Measurements from ENCODE around the gene TXNDC16. TPM values are rescaled to one million over a fixed set of nuclear protein-coding genes. Genes with fewer than 3 reads are reported as not detected.
A peak's percentile ranks its signal among the peaks of the same experiment; 100 is the strongest.

The TXNDC16 gene
- total RNA-seq, 1 donor, result 9.8 TPM

DNA sequence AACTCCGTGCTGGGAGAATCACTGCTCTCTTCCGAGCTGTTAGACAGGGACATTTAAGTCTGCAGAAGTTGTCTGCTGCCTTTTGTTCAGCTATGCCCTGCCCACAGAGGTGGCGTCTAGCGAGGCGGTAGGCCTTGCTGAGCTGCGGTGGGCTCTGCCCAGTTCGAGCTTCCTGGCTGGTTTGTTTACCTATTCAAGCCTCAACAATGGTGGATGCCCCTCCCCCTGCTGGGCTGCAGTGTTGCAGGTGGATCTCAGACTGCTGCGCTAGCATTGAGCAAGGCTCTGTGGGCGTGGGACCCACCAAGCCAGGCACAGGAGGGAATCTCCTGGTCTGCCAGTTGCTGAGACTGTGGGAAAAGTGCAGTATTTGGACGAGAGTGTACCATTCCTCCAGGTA, 44.0 kb upstream of the TXNDC16 start:
- no peaks in the 10 kb centered on the region for H3K27me3 ChIP-seq (ENCODE audit: insufficient read depth, low read length)
- H3K4me2 ChIP-seq (ENCODE audit: insufficient read depth, low read length), result no peak overlapping the region
- H2AFZ ChIP-seq (ENCODE audit: low read length), result no peak overlapping the region
- TF ChIP-seq, protein P1, sequence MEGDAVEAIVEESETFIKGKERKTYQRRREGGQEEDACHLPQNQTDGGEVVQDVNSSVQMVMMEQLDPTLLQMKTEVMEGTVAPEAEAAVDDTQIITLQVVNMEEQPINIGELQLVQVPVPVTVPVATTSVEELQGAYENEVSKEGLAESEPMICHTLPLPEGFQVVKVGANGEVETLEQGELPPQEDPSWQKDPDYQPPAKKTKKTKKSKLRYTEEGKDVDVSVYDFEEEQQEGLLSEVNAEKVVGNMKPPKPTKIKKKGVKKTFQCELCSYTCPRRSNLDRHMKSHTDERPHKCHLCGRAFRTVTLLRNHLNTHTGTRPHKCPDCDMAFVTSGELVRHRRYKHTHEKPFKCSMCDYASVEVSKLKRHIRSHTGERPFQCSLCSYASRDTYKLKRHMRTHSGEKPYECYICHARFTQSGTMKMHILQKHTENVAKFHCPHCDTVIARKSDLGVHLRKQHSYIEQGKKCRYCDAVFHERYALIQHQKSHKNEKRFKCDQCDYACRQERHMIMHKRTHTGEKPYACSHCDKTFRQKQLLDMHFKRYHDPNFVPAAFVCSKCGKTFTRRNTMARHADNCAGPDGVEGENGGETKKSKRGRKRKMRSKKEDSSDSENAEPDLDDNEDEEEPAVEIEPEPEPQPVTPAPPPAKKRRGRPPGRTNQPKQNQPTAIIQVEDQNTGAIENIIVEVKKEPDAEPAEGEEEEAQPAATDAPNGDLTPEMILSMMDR (IDR thresholded peaks at IDR 0.05; ENCODE audit: extremely low read depth, low read depth, low read length), result no peak
- no peaks in the 10 kb centered on the region for H3K79me2 ChIP-seq (ENCODE audit: insufficient read depth, low read length)
- H3K9me3 ChIP-seq (ENCODE audit: low read depth, low read length), result no peaks in the 10 kb centered on the region
- no peaks in the 10 kb centered on the region for H3K4me1 ChIP-seq (ENCODE audit: insufficient read depth, low read length)
- H4K20me1 ChIP-seq (ENCODE audit: insufficient read depth, low read length), result no peaks in the 10 kb centered on the region
- no peak for DNase-seq (ENCODE audit: insufficient read length, low spot score, missing footprints)
- H3K36me3 ChIP-seq (ENCODE audit: insufficient read depth, low read length), result no peaks in the 10 kb centered on the region
- H3K27ac ChIP-seq (ENCODE audit: low read depth, low read length), result no peak overlapping the region
- no peak overlapping the region for H3K4me3 ChIP-seq (ENCODE audit: insufficient read depth, low read length)

GRCh38 chr14:52590318-52590717, 38.0 kb upstream of the TXNDC16 start:
- Histone ChIP-seq H3K4me1 (ENCODE audit: insufficient read depth, low read length) (no peaks in the 10 kb centered on the region), H3K4me3 (ENCODE audit: insufficient read depth, low read length) (no peak overlapping the region), H3K27ac (ENCODE audit: low read depth, low read length) (no peak overlapping the region), H3K27me3 (ENCODE audit: insufficient read depth, low read length) (no peaks in the 10 kb centered on the region), H3K36me3 (ENCODE audit: insufficient read depth, low read length) (no peaks in the 10 kb centered on the region), H4K20me1 (ENCODE audit: insufficient read depth, low read length) (no peaks in the 10 kb centered on the region), H3K79me2 (ENCODE audit: insufficient read depth, low read length) (no peaks in the 10 kb centered on the region), H3K4me2 (ENCODE audit: insufficient read depth, low read length) (no peak overlapping the region), H3K9me3 (ENCODE audit: low read depth, low read length) (no peaks in the 10 kb centered on the region), H2AFZ (ENCODE audit: low read length) (no peak overlapping the region)
- DNase-seq (ENCODE audit: insufficient read length, low spot score, missing footprints), result no peak
- TF ChIP-seq, protein P1 (IDR thresholded peaks at IDR 0.05; ENCODE audit: extremely low read depth, low read depth, low read length), result no peak

GRCh38 chr14:52589646-52590045, 37.3 kb upstream of the TXNDC16 start:
- no peak overlapping the region for H3K27ac ChIP-seq (ENCODE audit: low read depth, low read length)
- no peaks in the 10 kb centered on the region for H3K36me3 ChIP-seq (ENCODE audit: insufficient read depth, low read length)
- no peak overlapping the region for H3K4me3 ChIP-seq (ENCODE audit: insufficient read depth, low read length)
- no peaks in the 10 kb centered on the region for H3K27me3 ChIP-seq (ENCODE audit: insufficient read depth, low read length)
- TF ChIP-seq, protein P1 (IDR thresholded peaks at IDR 0.05; ENCODE audit: extremely low read depth, low read depth, low read length), result no peak
- no peaks in the 10 kb centered on the region for H4K20me1 ChIP-seq (ENCODE audit: insufficient read depth, low read length)
- H3K4me1 ChIP-seq (ENCODE audit: insufficient read depth, low read length), result no peaks in the 10 kb centered on the region
- no peak overlapping the region for H2AFZ ChIP-seq (ENCODE audit: low read length)
- H3K9me3 ChIP-seq (ENCODE audit: low read depth, low read length), result no peaks in the 10 kb centered on the region
- no peak overlapping the region for H3K4me2 ChIP-seq (ENCODE audit: insufficient read depth, low read length)
- DNase-seq (ENCODE audit: insufficient read length, low spot score, missing footprints), result no peak
- no peaks in the 10 kb centered on the region for H3K79me2 ChIP-seq (ENCODE audit: insufficient read depth, low read length)

GRCh38 chr14:52583544-52583943, 31.2 kb upstream of the TXNDC16 start:
- Histone ChIP-seq H3K27me3 (ENCODE audit: insufficient read depth, low read length) (no peaks in the 10 kb centered on the region), H3K4me3 (ENCODE audit: insufficient read depth, low read length) (no peak overlapping the region), H3K27ac (ENCODE audit: low read depth, low read length) (no peak overlapping the region), H3K36me3 (ENCODE audit: insufficient read depth, low read length) (no peaks in the 10 kb centered on the region), H3K79me2 (ENCODE audit: insufficient read depth, low read length) (no peaks in the 10 kb centered on the region), H3K9me3 (ENCODE audit: low read depth, low read length) (no peaks in the 10 kb centered on the region), H4K20me1 (ENCODE audit: insufficient read depth, low read length) (no peaks in the 10 kb centered on the region), H3K4me1 (ENCODE audit: insufficient read depth, low read length) (no peaks in the 10 kb centered on the region), H2AFZ (ENCODE audit: low read length) (peak overlapping the region; percentile 11), H3K4me2 (ENCODE audit: insufficient read depth, low read length) (no peak overlapping the region)
- TF ChIP-seq, protein P1 (IDR thresholded peaks at IDR 0.05; ENCODE audit: extremely low read depth, low read depth, low read length), result no peak
- no peak for DNase-seq (ENCODE audit: insufficient read length, low spot score, missing footprints)

Measured in osteoblast (primary cell).